GM03348 (cell line): ENCODE data around the gene BTBD9.

ENCODE experiments used
- DNase-seq: peaks from one replicate; pipeline ENCODE4 v3.0.0; 2012; ENCODE audit warnings: low spot score

Gene BTBD9

DNA sequence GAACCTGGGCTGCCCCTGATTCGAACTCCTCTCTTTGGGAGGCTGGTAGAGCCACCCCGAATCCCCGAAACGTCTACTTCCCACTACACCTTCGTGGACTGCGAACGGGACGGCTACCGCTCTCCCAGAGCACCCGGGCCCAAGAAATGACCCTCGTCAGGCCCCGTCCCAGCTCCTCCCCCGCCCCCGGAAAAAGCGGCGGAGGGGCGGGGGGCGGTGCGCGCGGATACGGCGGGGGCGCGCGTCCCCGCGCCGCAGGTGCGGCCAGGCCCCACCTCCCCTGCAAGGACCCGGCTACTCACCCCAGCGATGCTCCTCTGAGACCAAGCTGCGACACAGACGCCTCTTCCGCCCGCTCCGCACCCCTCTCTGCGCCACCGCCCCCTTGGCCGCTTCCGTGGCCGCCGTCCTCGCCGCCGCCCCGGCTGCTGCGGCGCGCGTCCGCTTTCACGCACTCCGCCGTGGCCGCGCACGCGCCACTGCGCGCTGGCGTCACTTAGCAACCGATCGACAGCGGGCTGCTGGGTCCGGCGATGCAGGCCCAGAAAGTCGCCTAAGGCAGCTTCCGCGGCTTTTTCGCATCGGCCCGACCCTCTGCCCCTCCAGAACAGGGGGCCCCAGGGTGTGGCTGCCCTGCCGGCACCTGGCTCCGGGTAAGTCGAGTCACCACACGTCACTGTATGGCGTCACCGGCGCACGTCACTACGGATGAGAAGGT lies at the start of gene BTBD9:
Gene BTBD9 (minus strand): TSS at position 432 of the 718 bp plus-strand sequence.
- DNase-seq = peak; percentile 95

- DNase-seq = no peak
These were observed 48.9 kb upstream of the BTBD9 start for GRCh38 chr6:38688579-38689087.

GRCh38 chr6:38687549-38687948 lies 47.8 kb upstream of the BTBD9 start:
- no peak for DNase-seq

GRCh38 chr6:38687043-38687353 lies 47.3 kb upstream of the BTBD9 start:
- DNase-seq = no peak

DNA sequence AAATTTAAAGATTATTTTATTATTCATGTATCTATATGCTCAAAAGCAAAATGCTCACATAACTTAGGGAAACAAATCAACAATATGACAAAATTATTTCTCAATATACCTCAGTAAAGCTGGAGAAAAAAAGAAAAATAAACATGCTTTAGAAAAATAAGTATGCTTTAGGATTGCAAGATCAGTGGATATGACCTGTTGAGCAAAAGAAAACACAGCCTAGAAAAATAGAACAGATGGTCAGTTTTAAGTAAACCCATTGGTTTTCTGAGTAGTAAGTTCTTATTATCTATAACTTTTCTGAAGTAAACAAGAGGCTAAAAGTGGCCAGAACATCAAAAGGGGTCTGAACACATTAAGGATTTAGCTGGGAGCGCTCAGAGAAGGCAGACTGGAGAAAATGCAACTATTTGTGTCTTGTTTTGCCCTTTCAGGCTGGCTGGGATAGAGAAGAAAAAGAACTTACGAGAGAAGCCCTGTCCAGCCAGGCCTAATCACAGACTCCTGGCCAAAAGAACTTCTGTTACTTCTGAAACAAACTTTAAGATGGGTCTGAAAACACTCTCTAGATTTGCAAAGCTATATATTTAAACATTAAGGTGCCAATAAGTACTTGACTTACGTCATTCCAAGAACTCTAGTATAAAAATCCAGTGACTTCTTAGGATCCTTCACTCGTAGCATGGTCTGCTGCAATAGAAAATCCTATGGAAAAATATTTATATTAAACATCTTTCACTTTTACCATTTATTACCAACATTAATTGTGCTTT lies 46.7 kb upstream of the BTBD9 start:
- DNase-seq = no peak

DNA sequence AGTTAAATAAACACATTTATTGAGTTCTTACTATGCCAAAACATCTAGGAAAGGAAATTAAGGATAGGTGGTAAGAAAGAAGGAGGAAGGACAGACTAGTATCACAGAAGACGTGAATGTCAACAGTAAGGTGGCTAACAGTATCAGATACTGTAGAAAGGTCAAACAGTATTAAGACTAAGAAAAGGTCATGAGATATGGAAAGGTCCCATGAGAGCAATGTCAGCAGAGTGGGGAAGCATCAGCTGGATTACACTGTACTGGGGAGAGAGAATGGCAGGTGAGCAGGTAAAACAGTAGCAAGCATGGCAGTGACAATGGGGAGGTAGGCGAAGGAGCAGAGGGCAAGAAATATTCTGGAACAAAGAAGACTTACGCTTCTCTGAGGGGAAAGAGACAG lies 45.2 kb upstream of the BTBD9 start:
- no peak for DNase-seq

DNA sequence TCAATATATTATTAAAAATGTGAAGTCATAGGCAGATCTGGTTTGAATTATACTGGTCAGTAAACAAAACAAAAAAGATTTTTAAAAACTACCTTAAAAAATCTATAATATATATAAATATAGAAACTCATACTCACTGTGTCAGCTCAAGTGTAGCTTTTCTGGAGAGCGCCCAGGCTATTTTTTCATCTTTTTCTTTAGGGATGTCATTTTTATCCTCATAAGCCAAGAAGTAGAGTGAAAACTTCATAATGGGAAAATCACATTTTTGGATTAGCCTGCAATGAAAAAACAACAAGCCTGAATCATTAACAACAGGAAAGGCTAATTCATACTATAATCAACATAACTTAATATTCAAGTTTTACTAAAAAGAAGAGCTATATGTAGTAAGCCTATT lies 44.5 kb upstream of the BTBD9 start:
- DNase-seq = no peak

DNA sequence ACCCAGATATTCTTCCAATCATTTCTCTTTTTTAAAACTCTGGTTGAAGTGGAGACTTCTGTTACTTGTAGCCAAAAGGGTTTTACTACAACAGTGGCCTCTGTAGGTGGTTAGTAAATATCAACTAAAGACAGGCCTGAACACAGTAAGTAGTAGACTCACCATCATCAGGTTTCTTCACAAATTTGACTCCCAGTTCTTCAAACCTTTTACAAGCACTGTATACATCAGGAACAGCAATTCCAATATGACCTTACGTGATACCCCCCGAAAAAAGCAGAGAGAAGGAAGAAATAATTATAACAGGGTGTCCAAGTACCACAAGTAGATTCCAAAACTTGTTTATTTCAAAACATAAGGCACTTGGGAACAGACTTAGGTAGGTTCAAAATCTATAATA lies 42.1 kb upstream of the BTBD9 start:
- no peak for DNase-seq

DNA sequence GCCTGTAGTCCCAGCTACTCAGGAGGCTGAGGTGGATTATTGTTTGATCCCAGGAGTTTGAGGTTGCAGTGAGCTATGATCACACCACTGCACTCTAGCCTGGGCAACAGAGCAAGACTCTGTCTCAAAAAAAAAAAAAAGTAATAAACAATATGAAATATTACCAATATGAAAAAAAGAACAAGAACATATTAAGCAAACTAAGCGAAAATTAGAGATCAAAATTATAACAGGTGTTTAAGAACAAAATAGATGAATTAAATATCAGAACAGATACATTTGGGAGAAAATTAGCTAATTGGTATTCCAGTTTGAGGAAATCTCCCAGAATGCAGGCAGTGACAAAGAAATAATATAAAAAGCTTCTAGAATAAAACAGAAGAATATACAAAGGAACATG lies 39.9 kb upstream of the BTBD9 start:
- no peak for DNase-seq

DNA sequence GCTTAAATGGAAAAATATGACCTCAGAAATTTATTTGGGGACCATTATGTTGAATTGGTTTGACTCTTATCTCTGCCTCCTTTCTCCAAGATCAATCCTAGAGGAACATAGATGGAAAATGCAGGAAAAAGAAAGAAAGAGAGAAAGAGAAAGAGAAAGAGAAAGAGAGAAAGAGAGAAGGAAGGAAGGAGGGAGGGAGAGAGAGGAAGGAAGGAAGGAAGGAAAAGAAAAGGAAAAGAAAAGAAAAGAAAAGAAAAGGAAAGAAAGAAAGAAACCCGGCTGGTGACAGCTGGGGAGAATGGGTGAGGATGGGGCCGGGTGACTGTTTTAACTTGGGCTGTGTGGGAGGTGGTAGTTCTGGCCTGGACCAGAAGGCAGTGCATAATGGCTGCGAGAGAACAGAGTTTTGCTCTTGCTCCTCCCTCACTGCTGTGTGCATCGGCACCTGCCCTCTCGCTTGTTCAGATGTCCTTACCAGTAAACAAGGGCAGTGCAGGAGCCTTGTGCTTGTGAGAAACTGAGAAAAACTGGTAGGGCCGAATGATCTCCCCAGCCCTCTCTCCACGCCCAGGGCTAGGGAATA lies 38.5 kb upstream of the BTBD9 start:
- no peak for DNase-seq

- DNase-seq = no peak
These were observed 37.3 kb upstream of the BTBD9 start for GRCh38 chr6:38676974-38677544.

DNA sequence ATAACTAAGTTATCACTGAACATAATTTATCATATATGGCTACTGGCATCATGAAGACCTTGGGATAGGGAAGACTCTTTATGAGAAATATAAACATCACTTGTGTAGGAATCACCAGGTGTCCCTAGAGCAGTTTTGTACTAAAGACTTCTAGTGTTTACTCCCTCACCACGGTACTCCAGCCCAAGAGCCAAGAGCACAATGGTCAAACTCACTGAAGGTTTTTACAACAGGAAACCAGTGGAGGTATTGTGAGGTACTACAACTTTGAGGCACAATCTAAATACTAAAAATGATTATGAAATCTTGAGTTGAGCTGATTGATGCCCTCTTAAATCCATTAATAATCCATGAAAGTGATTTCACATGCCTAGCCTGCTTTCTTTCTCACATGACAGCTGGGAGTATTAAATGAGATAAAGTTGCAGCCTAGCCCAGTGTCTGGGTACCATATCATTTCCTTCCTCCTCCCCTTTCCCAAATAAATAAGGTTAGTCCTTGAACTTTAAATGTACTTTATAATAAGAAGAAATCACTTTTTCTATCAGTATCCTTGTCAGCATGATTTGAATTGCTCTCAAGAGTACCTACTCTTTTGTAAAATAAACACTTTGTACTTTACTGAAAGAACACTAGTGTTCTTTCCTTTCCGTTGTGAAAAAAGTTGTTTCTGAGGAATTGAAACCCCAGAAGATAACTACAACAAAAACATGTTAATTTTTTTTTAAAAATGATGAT lies 36.7 kb upstream of the BTBD9 start:
- DNase-seq = no peak

GRCh38 chr6:38673397-38674165 lies 33.9 kb upstream of the BTBD9 start:
- DNase-seq = no peak

GRCh38 chr6:38671885-38672467 lies 32.2 kb upstream of the BTBD9 start:
- DNase-seq = peak; percentile 80

DNA sequence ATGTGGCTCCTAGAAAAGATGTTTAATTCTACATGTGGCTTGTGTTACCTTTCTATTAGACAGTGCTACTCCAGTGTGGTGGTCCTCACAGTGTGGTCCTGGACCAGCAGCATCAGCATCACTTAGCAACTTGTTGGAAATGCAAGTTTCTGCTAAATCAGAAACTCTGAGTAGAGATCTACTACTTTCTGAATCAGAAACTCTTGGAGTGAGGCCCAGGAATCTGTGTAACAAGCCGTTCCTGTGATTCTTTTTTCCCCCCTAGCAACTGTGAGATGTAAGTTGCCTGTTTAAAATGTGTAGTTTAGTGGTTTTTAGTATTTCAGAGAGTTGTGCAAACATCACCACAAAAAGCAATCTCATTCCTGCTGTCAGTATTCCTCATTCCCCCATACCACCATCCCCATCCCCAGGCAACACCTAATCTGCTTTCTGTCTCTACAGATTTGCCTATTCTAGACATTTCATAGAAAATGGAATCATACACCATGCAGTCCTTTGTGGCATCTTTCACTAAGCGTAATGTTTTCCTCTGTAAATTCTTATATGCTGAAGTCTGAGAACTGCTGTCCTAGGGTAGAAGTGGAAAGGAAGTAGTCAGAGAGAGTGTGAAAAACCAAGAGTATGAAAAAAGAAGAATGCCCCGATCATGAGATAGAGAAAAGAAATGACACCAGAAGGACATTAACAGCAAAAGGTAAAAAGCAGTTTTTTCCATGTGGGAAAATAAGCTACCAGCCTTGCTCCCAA lies 18.9 kb upstream of the BTBD9 start:
- no peak for DNase-seq

- no peak for DNase-seq
These were observed 17.2 kb upstream of the BTBD9 start for GRCh38 chr6:38656896-38657295.

GRCh38 chr6:38654263-38654662 lies 14.5 kb upstream of the BTBD9 start:
- no peak for DNase-seq

DNA sequence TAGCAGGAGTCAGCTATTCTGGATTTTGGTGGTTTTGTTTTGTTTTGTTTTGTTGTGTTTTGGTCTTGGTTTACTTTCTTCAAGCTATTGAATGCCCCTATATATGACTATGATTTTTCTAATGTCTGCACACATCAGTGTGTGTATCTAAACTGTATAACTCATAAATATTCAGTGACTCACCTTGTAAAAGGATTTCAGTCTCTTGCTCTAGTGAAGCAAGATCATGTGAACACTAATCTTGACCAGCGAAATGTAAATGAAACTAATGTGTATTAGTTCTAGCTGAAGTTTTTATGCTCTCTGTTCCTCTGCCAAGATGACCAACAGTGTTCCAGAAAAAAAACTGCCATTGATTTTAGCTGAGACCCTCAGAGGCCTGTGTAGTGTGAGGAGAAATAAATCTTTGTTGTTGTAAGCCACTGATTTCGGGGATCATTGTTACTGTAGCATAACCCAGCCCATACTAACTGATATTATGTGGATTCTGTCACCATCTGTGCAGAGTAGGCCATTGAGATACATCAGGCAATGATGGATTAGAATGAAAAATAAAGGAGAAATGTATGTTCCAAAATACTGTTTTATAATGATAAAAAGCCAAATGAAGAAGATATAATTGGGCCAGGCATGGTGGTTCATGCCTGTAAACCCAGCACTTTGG lies 11.5 kb upstream of the BTBD9 start:
- no peak for DNase-seq

GRCh38 chr6:38650207-38650752 lies 10.6 kb upstream of the BTBD9 start:
- DNase-seq = no peak
